GM12892 (cell line): ENCODE data around the gene PDZRN3.

Experiments
- POLR2AphosphoS5 ChIP-seq: IDR thresholded peaks from 2 replicates; pipeline ENCODE4 v1.6.1; 2011; ENCODE audit warnings: low read depth, low read length, control low read depth
- TAF1 ChIP-seq: IDR thresholded peaks from 2 replicates; pipeline ENCODE4 v1.6.1; 2011; ENCODE audit warnings: low read depth, mild to moderate bottlenecking, control low read depth, low read length, borderline replicate concordance

GRCh38 chr3:73510334-73510733, 114.4 kb downstream of the PDZRN3 start:
- TF ChIP-seq POLR2AphosphoS5: no peak
- TF ChIP-seq TAF1: no peak
